ENCODE data around the gene RAPGEF5.

DNA sequence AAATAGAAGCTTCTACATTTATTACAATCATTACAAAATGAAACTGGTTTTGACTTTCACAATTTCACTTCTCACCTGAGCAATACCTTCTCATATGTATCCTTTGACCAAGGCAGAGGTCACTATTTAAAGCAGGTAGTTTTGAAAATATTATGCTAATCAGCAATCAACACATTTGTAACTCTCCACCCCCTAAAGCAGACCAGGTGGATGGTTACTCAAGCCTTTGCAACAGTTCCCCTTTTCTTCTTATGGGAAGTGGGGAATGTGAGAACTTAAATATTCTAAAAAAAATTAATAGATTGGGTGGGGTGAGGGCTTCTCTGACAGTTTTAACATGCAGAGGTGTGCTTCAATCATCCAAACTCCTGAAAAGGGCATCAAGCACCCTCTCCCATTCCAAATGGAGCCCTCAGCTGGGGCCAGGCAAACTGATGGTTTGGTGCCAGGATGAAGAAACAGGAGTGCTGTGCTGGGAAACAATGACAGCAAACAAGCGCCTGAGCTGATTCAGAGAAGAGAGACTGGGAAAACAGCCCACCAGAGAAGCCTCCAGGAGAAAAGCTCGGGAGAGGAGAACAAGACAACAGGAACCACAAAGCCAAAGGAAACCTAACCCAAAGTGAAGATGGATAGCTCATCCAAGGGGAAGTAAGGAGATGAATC lies 17.1 kb downstream of the RAPGEF5 start:
- TF ChIP-seq, protein P1, sequence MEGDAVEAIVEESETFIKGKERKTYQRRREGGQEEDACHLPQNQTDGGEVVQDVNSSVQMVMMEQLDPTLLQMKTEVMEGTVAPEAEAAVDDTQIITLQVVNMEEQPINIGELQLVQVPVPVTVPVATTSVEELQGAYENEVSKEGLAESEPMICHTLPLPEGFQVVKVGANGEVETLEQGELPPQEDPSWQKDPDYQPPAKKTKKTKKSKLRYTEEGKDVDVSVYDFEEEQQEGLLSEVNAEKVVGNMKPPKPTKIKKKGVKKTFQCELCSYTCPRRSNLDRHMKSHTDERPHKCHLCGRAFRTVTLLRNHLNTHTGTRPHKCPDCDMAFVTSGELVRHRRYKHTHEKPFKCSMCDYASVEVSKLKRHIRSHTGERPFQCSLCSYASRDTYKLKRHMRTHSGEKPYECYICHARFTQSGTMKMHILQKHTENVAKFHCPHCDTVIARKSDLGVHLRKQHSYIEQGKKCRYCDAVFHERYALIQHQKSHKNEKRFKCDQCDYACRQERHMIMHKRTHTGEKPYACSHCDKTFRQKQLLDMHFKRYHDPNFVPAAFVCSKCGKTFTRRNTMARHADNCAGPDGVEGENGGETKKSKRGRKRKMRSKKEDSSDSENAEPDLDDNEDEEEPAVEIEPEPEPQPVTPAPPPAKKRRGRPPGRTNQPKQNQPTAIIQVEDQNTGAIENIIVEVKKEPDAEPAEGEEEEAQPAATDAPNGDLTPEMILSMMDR (IDR thresholded peaks at IDR 0.05; ENCODE audit: extremely low read depth in 1 of 2, insufficient read depth in 1 of 2, low read depth in 1 of 2, low read length in 2 of 2) = no peak
- TF ChIP-seq EZH2 (IDR thresholded peaks at IDR 0.05; ENCODE audit: borderline replicate concordance, low read depth, low read length, severe bottlenecking) (no peak), FOS (IDR thresholded peaks at IDR 0.05; ENCODE audit: borderline replicate concordance, insufficient read depth, low read length) (no peak), POLR2AphosphoS5 (IDR thresholded peaks at IDR 0.05; ENCODE audit: insufficient read depth, low read depth, low read length) (no peak), GATA2 (IDR thresholded peaks at IDR 0.05; ENCODE audit: insufficient read depth, insufficient read length, low read depth, low read length) (no peak), MYC (IDR thresholded peaks at IDR 0.05; ENCODE audit: low read depth, low read length) (no peak), POLR2A (IDR thresholded peaks at IDR 0.05; ENCODE audit: low read depth, low read length) (no peak)
- TF ChIP-seq, protein P2, sequence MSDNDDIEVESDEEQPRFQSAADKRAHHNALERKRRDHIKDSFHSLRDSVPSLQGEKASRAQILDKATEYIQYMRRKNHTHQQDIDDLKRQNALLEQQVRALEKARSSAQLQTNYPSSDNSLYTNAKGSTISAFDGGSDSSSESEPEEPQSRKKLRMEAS (IDR thresholded peaks at IDR 0.05; ENCODE audit: insufficient read depth, insufficient read length) = no peak

Measured in endothelial cell of umbilical vein (primary cell).